Suprapubic skin (tissue), 4 donors: ENCODE results near the gene EML4. TPM values are rescaled to one million over a fixed set of nuclear protein-coding genes. Genes with fewer than 3 reads are reported as not detected.

Experiments used
- DNase-seq, 2 donors: peaks; one replicate each; pipeline ENCODE4 v3.0.0-alpha.2; 2019; ENCODE audit warnings: low spot score in 2 of 2
- H3K27ac ChIP-seq: fragments of 200-600 bp; sonication (generic); one replicate; pipeline ENCODE4 v1.5.1; 2019
- H3K27me3 ChIP-seq: fragments of 200-600 bp; sonication (generic); one replicate; pipeline ENCODE4 v1.5.1; 2019
- H3K36me3 ChIP-seq: fragments of 200-600 bp; sonication (generic); one replicate; pipeline ENCODE4 v1.5.1; 2019
- H3K4me1 ChIP-seq: fragments of 200-600 bp; sonication (generic); one replicate; pipeline ENCODE4 v1.5.1; 2019
- H3K4me3 ChIP-seq: fragments of 200-600 bp; sonication (generic); one replicate; pipeline ENCODE4 v1.5.1; 2019; ENCODE audit warnings: mild to moderate bottlenecking
- H3K9me3 ChIP-seq: fragments of 200-600 bp; sonication (generic); one replicate; pipeline ENCODE4 v1.5.1; 2019
- EP300 ChIP-seq: sonication (generic); formaldehyde crosslinking; IDR thresholded peaks from one replicate; pipeline ENCODE4 v1.6.1; 2017; ENCODE audit warnings: antibody characterized with exemption
- POLR2A ChIP-seq, 2 donors: fragments of 450-650 bp; IDR thresholded peaks; one replicate each; pipeline ENCODE4 v1.6.1; 2017; ENCODE audit warnings: antibody characterized with exemption in 2 of 2, mild to moderate bottlenecking in 2 of 2, moderate library complexity in 2 of 2
- POLR2AphosphoS5 ChIP-seq, 3 donors: sonication (generic); formaldehyde crosslinking; IDR thresholded peaks; one replicate each; pipeline ENCODE4 v1.6.1; 2017; ENCODE audit warnings: antibody characterized with exemption in 3 of 3
- WGBS: methylation state at CpG from one replicate; pipeline ENCODE4 v1.1.5; 2018; 5-methylcytosine and 5-hydroxymethylcytosine counted together
- total RNA-seq, 4 donors: library from RNA; depleted of rRNA; stranded (reverse); fragments of >200 nt; gene quantifications; one replicate each; pipeline ENCODE4 v1.1.0, GENCODE V29; 2016
- TF ChIP-seq, protein P1 (sequence below), 2 donors: fragments of 200-600 bp in 1 of 2; fragments of 450-650 bp in 1 of 2; sonication (generic) in 1 of 2; IDR thresholded peaks; one replicate each; pipeline ENCODE4 v1.5.1; 2016 to 2019; ENCODE audit warnings: antibody characterized with exemption in 2 of 2, mild to moderate bottlenecking in 1 of 2, moderate library complexity in 1 of 2

The EML4 gene
- total RNA-seq, 4 donors from 2014 or later = 38.9 to 67.1 (median 43.3) TPM

DNA sequence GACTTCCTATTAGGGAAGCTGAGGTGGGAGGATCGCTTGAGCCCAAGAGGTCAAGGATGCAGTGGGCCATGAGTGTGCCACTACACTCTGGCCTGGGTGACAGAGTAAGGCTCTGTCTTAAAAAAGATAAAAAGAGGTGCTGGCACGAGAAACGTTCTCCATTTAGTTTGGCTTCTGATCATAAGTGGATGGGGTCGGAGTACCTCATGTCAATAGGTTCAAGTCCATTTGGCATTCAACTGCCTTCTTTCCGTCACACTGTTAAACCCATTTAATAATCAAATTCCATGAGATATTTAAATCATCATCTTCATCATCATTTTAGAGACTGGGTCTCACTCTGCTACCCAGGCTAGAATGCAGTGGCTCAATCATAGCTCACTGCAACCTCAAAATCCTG is 182.7 kb downstream of the EML4 start:
- Histone ChIP-seq H3K4me1 (peaks cover 5% of the 10 kb centered on the region), H3K27ac (no peak overlapping the region), H3K4me3 (no peak overlapping the region), H3K36me3 (peaks cover 36% of the 10 kb centered on the region), H3K9me3 (no peaks in the 10 kb centered on the region), H3K27me3 (no peaks in the 10 kb centered on the region)
- DNase-seq = no peak
- 92% methylated on average over 5 of the region's 5 CpGs for WGBS
- TF ChIP-seq EP300 = no peak
- no peak for TF ChIP-seq POLR2AphosphoS5 (IDR thresholded peaks at IDR 0.05)
- no peak for TF ChIP-seq POLR2A (IDR thresholded peaks at IDR 0.05)
- TF ChIP-seq, protein P1, sequence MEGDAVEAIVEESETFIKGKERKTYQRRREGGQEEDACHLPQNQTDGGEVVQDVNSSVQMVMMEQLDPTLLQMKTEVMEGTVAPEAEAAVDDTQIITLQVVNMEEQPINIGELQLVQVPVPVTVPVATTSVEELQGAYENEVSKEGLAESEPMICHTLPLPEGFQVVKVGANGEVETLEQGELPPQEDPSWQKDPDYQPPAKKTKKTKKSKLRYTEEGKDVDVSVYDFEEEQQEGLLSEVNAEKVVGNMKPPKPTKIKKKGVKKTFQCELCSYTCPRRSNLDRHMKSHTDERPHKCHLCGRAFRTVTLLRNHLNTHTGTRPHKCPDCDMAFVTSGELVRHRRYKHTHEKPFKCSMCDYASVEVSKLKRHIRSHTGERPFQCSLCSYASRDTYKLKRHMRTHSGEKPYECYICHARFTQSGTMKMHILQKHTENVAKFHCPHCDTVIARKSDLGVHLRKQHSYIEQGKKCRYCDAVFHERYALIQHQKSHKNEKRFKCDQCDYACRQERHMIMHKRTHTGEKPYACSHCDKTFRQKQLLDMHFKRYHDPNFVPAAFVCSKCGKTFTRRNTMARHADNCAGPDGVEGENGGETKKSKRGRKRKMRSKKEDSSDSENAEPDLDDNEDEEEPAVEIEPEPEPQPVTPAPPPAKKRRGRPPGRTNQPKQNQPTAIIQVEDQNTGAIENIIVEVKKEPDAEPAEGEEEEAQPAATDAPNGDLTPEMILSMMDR (IDR thresholded peaks at IDR 0.05) = no peak

DNA sequence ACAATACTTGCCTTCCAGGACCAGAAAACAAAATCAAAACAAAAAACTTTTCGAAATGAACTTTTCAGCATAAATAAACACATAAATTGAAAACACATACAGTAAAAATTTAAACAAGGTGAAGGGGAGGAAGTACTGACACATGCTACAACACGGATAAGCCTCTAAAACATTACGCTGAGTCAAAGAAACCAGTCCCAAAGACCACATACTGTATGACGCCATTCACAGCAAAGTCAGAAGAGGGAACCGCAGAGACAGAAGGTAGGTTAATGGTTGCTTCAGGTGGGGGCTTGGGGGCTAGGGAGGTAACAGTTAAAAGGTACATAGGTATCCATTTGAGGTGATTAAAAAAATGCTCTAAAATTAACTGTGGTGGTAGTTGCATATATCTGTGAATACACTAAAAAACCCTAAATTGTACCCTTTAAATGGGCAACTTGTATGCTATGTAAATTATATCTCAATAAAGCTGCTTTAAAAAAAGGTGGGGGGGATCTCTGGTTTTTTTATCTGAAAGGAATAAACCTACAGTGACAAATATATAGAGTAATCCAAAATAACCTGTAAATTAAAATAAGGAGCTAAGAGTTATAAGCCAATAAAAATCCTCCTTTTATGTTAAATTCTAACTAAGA is 184.8 kb downstream of the EML4 start:
- TF ChIP-seq, protein P1 (IDR thresholded peaks at IDR 0.05) = no peak
- TF ChIP-seq EP300 (no peak), POLR2A (IDR thresholded peaks at IDR 0.05) (no peak), POLR2AphosphoS5 (IDR thresholded peaks at IDR 0.05) (no peak)
- Histone ChIP-seq H3K36me3 (peaks cover 25% of the 10 kb centered on the region), H3K27me3 (no peaks in the 10 kb centered on the region), H3K4me1 (peaks cover 13% of the 10 kb centered on the region), H3K9me3 (no peaks in the 10 kb centered on the region), H3K4me3 (no peak overlapping the region), H3K27ac (no peak overlapping the region)
- 81% methylated on average over 5 of the region's 5 CpGs for WGBS
- DNase-seq = no peak

DNA sequence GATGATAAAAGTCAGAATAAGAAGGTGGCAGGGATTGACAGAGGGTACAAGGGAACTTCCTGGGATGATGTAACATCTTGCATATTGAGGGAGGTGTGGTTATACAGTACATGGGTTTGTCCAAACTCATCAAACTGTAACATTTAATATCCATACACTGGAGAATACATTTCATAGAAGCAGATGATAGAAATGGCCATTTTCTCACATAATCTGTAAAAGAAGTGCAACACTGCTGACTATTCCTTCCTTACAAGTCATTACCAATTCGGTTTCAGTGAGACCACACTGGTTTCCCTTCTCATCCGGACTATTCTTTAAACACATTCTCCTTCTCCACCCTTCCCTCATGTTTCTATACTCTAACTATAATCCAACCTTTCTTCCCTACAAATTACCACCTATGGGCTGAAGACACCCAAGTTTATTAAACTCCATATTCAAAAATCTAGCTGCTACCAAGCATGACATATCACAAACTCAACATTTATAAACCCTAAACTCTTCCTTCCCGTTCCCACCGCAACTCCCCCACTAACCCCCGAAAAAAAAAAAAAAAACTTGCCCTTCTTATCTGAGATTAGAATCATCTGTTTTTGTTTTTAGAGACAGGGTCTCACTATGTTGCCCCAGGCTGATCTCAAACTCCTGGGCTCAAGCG is 190.3 kb downstream of the EML4 start:
- H3K4me1 ChIP-seq = peaks cover 34% of the 10 kb centered on the region
- no peaks in the 10 kb centered on the region for H3K36me3 ChIP-seq
- no peak for DNase-seq
- no peaks in the 10 kb centered on the region for H3K9me3 ChIP-seq
- TF ChIP-seq, protein P1 (IDR thresholded peaks at IDR 0.05) = no peak
- TF ChIP-seq POLR2AphosphoS5 (IDR thresholded peaks at IDR 0.05) (no peak), EP300 (no peak), POLR2A (IDR thresholded peaks at IDR 0.05) (no peak)
- H3K27ac ChIP-seq = no peak overlapping the region
- WGBS = 22% methylated on average over 6 of the region's 6 CpGs
- H3K27me3 ChIP-seq = no peaks in the 10 kb centered on the region
- H3K4me3 ChIP-seq = peak overlapping the region; percentile 95

DNA sequence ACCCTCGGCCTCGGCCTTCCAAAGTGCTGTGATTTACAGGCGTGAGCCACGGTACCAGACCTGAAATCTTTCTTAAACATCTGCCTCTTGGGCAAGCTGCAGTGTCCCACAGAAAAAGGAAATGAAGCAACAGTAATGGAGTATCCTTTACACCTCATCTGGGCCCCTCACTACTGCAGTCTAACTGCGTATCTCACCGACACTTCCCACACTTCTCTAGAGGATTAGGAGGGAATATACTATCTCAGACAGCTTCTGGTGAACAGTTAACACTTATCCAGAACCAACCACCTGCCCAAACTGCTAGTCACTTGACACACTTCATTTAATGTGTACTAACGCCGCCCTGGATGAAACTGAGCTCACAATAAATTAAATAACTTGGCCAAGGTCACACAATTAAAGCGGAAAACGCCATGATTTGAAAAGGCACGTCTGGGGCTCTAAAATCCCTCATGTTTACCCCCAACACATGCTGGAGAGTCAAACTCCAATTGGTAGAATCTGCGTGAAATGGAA is 190.9 kb downstream of the EML4 start:
- Histone ChIP-seq H3K27me3 (no peaks in the 10 kb centered on the region), H3K4me1 (peaks cover 34% of the 10 kb centered on the region), H3K36me3 (no peaks in the 10 kb centered on the region), H3K27ac (peak overlapping the region; percentile 96), H3K9me3 (no peaks in the 10 kb centered on the region), H3K4me3 (peak overlapping the region; percentile 95)
- WGBS = 4% methylated on average over 12 of the region's 12 CpGs
- TF ChIP-seq EP300 (no peak), POLR2A (IDR thresholded peaks at IDR 0.05) (no peak), POLR2AphosphoS5 (IDR thresholded peaks at IDR 0.05) (no peak)
- TF ChIP-seq, protein P1 (IDR thresholded peaks at IDR 0.05) = no peak
- DNase-seq = no peak

DNA sequence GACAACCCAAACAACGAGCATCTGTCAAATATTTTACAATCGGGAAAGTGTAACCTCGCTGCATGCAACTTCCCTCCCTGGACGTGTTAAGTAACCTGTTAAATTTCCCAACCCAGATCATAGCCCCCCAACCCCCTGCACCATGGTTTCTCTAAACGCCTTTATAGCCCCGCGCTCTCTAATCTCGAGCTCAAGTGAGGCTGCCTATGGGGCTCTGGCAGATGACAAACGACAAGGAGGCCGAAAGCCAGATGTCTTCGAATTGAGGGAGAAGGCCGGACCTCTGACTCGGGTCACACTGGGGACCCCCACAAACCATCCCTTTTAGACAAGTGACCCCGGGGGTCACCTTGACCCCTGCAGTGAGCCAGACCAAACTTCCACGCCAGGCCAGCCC is 191.3 kb downstream of the EML4 start:
- Histone ChIP-seq H3K27ac (peak overlapping the region; percentile 96), H3K4me1 (peaks cover 34% of the 10 kb centered on the region), H3K36me3 (no peaks in the 10 kb centered on the region), H3K4me3 (peak overlapping the region; percentile 95), H3K27me3 (no peaks in the 10 kb centered on the region), H3K9me3 (no peaks in the 10 kb centered on the region)
- no peak for DNase-seq
- under 1% methylated on average over 13 of the region's 15 CpGs for WGBS
- TF ChIP-seq EP300 (no peak), POLR2AphosphoS5 (IDR thresholded peaks at IDR 0.05) (no peak), POLR2A (IDR thresholded peaks at IDR 0.05) (no peak)
- TF ChIP-seq, protein P1 (IDR thresholded peaks at IDR 0.05) = no peak
